ENCODE measurements around the gene ARHGAP40. TPM values are rescaled to one million over a fixed set of nuclear protein-coding genes. Genes with fewer than 3 reads are reported as not detected.

ARHGAP40 gene
- total and polyA plus RNA-seq, 2 of the 13 experiments (the other 11 are each of a cell fraction or from before 2014, with no cell fraction given) = 0.75 to 2.1 TPM

GRCh38 chr20:38667417-38667956, 65.9 kb downstream of the ARHGAP40 start:
- ChIA-PET POLR2A (interaction anchor here (0.5 to 1.6 kb wide), 4 partner anchors 9 to 535 kb away, joined by 3 to 8 read pairs (median 4); partner anchors contain the start of gene DHX35), CTCF (ENCODE audit: low intra/inter-chr PET ratio, low total read pairs) (interaction anchor here (1.1 kb wide), 1 partner anchor 20 kb away, joined by 3 read pairs; no protein-coding TSS in a partner anchor)
- peaks cover 52% of the 10 kb centered on the region for H3K4me1 ChIP-seq (ENCODE audit: insufficient read depth, low read length)
- H3K27me3 ChIP-seq (ENCODE audit: control insufficient read depth in 1 of 2, insufficient read depth in 2 of 2, low read length in 2 of 2) = peaks cover 1 to 5% of the 10 kb centered on the region in 2 experiments; a peak in 2 of 5 replicates
- DNase-seq (ENCODE audit: low spot score) (peak; percentile 96), FAIRE-seq (peak; percentile 83), ATAC-seq (peak; percentile 82)
- no peaks in the 10 kb centered on the region for H3K36me3 ChIP-seq (replicated peaks in 1 of 2; ENCODE audit: control insufficient read depth in 1 of 2, insufficient read depth in 2 of 2, low read length in 2 of 2)
- in situ Hi-C loops (cut with HindIII; ENCODE audit: extremely low pct_ligation_motif_present, low pct_unique_long_range_greater_than_20kb) = no loop called here
- peak overlapping the region; percentile 56 for H3K4me2 ChIP-seq (ENCODE audit: low read depth, low read length)
- H3K79me2 ChIP-seq (ENCODE audit: insufficient read depth, low read length) = no peaks in the 10 kb centered on the region
- no peaks in the 10 kb centered on the region for H4K20me1 ChIP-seq (ENCODE audit: insufficient read depth, low read length)
- H2AFZ ChIP-seq (ENCODE audit: low read length) = no peak overlapping the region
- BruUV-seq (replicated peaks) = no TSS peak
- no peaks in the 10 kb centered on the region for H3K9me3 ChIP-seq (ENCODE audit: low read length)
- intact Hi-C loops (cut with micrococcal nuclease; ENCODE audit: unreplicated experiment) = loop anchor here (5.0 kb wide), 1 partner anchor 80 kb away; the partner anchor contains the start of gene ACTR5
- H3K9ac ChIP-seq (ENCODE audit: insufficient read depth, low read depth, low read length) = no peak overlapping the region
- peak overlapping the region in 1 of 3 experiments; percentile 8; a peak in 1 of 6 replicates for H3K4me3 ChIP-seq (replicated peaks in 1 of 3; ENCODE audit: insufficient read depth in 1 of 3, low read depth in 2 of 3, low read length in 3 of 3)
- H3K27ac ChIP-seq (ENCODE audit: extremely low read length, insufficient read depth, low read length) = peak overlapping the region; percentile 56
- 10% methylated on average over 6 of the region's 6 CpGs for WGBS (ENCODE audit: low lambda C conversion rate)
- TF ChIP-seq PHF5A (CRISPR knock-in tag; IDR thresholded peaks at IDR 0.05; ENCODE audit: low read depth, unreplicated experiment) (no peak), XBP1 (CRISPR knock-in tag; IDR thresholded peaks at IDR 0.05) (no peak), ZFP36L1 (CRISPR knock-in tag; IDR thresholded peaks at IDR 0.05) (peak; percentile 84; the same call in 1 of the 2 replicates), THYN1 (CRISPR knock-in tag; IDR thresholded peaks at IDR 0.05; ENCODE audit: borderline replicate concordance, low read depth) (no peak), DNMT1 (CRISPR knock-in tag; IDR thresholded peaks at IDR 0.05) (no peak), MTA1 (CRISPR knock-in tag; IDR thresholded peaks at IDR 0.05; ENCODE audit: borderline replicate concordance) (no peak), HMGXB4 (CRISPR knock-in tag; IDR thresholded peaks at IDR 0.05; ENCODE audit: borderline replicate concordance in 1 of 2, low read depth in 1 of 2) (peak; percentile 32 to 70; a peak in 1 of 4 replicates), EED (CRISPR knock-in tag; IDR thresholded peaks at IDR 0.05) (no peak), KLF15 (CRISPR knock-in tag; IDR thresholded peaks at IDR 0.05; ENCODE audit: borderline replicate concordance) (no peak), ZNF619 (CRISPR knock-in tag; IDR thresholded peaks at IDR 0.05) (no peak), NFE2 (CRISPR knock-in tag; IDR thresholded peaks at IDR 0.05) (no peak), ZBTB44 (CRISPR knock-in tag; IDR thresholded peaks at IDR 0.05) (no peak), ZNF891 (CRISPR knock-in tag; IDR thresholded peaks at IDR 0.05) (no peak), BCLAF1 (IDR thresholded peaks at IDR 0.05) (no peak), ZNF749 (CRISPR knock-in tag; IDR thresholded peaks at IDR 0.05; ENCODE audit: borderline replicate concordance) (no peak; the same call in 1 of the 2 replicates), MED13 (CRISPR knock-in tag; IDR thresholded peaks at IDR 0.05) (0 out of 2 replicates have a peak, but pooled peaks have one; percentile 41), PITX1 (CRISPR knock-in tag; IDR thresholded peaks at IDR 0.05) (peak; percentile 96), NFIB (CRISPR knock-in tag; IDR thresholded peaks at IDR 0.05; ENCODE audit: borderline replicate concordance) (no peak)
